Transverse colon (tissue), 4 donors: ENCODE measurements around the gene LYZL1.

ENCODE experiments used
- CTCF ChIP-seq, 5 experiments: fragments of 200-600 bp in 3 of 5; fragments of 450-650 bp in 2 of 5; sonication (generic) in 3 of 5; IDR thresholded peaks; 1 replicate in 2 of 5; 2 replicates in 3 of 5; pipeline ENCODE4 v1.5.1; 2016 to 2017; ENCODE audit warnings: antibody characterized with exemption in 5 of 5, inconsistent platforms in 3 of 5, mild to moderate bottlenecking in 2 of 5, moderate library complexity in 1 of 5
- POLR2A ChIP-seq: fragments of 450-650 bp; IDR thresholded peaks from one replicate; pipeline ENCODE4 v1.6.1; 2016; ENCODE audit warnings: antibody characterized with exemption, mild to moderate bottlenecking, moderate library complexity
- POLR2AphosphoS5 ChIP-seq, 3 donors: sonication (generic); formaldehyde crosslinking; IDR thresholded peaks; one replicate each; pipeline ENCODE4 v1.6.1; 2016; ENCODE audit warnings: antibody characterized with exemption in 3 of 3

GRCh38 chr10:29353305-29353704 is 64.4 kb downstream of the LYZL1 start:
- TF ChIP-seq POLR2AphosphoS5 (IDR thresholded peaks at IDR 0.05) (no peak), POLR2A (no peak), CTCF (IDR thresholded peaks at IDR 0.05) (no peak)
